ENCODE measurements around the gene PLCG1.

PLCG1 gene

GRCh38 chr20:41167481-41168253, 30.3 kb downstream of the PLCG1 start:
- DNase-seq: no peak

- no peak for DNase-seq
Measured at GRCh38 chr20:41168281-41169161, 31.2 kb downstream of the PLCG1 start.

DNA sequence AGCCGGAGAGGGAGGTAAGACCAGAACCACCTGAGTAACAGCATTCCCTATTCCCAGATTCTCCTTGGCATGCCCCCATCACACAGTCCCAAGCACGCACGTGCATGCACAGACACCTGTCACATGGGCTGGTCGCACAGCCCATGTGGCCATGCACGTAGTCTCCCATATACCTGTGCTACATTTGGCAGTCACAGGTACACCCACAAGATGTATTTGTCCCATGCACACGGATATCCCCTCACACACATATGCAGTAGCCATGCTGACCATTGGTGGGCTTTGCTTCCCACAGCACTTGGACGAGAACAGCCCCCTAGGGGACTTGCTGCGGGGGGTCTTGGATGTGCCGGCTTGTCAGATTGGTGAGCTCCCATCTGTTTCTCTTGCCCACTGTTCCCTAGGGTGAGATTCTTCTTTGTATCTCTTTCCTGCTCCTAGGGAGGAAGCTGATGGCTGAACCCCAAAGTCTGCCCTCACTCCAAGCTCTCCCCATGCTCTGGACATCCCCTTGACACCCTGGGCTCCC, 31.9 kb downstream of the PLCG1 start:
- DNase-seq: no peak

DNA sequence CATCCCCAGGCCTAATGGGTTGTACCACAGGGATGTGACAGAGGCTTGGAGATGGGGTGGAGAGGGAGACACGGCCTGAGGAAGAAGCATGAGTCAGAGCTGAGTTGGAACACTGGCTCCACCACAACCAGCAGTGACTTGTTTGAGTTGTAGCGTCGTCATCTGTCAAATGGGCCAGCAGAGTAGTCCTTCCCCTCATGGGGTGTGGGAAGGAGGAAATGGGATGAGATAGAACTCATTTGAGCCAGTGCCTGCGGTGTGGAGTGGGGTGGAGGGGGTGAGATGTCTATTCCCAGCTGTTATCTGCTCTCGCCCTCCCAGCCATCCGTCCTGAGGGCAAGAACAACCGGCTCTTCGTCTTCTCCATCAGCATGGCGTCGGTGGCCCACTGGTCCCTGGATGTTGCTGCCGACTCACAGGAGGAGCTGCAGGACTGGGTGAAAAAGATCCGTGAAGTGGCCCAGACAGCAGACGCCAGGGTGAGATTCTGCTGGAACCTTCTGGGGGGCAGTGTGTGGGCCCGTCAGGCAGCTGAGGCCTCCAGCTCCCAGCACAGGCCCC, 32.5 kb downstream of the PLCG1 start:
- DNase-seq: peak; percentile 38

- no peak for DNase-seq
Measured at GRCh38 chr20:41170386-41171105, 33.2 kb downstream of the PLCG1 start.

- DNase-seq: no peak
Measured at GRCh38 chr20:41171736-41172295, 34.5 kb downstream of the PLCG1 start.

- DNase-seq: no peak
Measured at GRCh38 chr20:41172296-41173140, 35.2 kb downstream of the PLCG1 start.

DNA sequence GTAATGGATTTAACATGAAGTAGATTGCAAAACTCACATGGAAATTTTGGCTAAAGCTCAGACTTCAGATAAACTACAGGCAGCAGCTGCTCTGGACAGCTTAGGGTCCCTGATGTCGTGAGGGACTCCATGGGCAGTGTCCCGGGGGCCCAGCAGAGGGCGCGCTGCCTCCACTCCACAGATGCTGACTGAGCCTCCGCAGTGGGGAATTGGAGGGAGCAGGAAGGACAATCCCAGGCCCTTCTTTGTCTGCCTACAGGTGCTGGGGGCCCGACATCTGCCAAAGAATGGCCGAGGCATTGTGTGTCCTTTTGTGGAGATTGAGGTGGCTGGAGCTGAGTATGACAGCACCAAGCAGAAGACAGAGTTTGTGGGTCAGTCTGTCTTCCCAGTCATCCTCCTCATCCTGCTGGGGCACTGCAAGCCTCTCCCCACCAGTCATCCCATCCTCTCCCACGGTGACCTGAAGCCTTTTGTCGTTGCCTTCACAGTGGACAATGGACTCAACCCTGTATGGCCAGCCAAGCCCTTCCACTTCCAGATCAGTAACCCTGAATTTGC, 35.9 kb downstream of the PLCG1 start:
- DNase-seq: peak; percentile 68

DNA sequence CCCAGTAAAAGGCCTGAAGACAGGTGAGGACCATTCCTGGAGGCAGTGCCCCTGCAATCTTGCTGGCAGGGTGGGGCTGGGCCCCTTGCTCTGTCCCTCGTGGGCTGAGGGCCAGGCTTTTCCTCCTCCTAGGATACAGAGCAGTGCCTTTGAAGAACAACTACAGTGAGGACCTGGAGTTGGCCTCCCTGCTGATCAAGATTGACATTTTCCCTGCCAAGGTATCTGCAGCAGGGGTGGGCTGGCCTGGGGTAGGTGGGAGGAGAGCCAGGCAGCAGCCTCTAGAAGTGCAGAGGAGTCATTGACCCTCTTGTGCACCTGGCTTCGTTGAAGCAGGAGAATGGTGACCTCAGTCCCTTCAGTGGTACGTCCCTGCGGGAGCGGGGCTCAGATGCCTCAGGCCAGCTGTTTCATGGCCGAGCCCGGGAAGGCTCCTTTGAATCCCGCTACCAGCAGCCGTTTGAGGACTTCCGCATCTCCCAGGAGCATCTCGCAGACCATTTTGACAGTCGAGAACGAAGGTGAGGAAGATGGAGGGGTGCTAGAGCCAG, 36.5 kb downstream of the PLCG1 start:
- no peak for DNase-seq

- no peak for DNase-seq
Measured at GRCh38 chr20:41174373-41174772, 37.0 kb downstream of the PLCG1 start.

GRCh38 chr20:41174782-41175181, 37.4 kb downstream of the PLCG1 start:
- peak; percentile 14 for DNase-seq

GRCh38 chr20:41175201-41175651, 37.9 kb downstream of the PLCG1 start:
- DNase-seq: no peak

DNA sequence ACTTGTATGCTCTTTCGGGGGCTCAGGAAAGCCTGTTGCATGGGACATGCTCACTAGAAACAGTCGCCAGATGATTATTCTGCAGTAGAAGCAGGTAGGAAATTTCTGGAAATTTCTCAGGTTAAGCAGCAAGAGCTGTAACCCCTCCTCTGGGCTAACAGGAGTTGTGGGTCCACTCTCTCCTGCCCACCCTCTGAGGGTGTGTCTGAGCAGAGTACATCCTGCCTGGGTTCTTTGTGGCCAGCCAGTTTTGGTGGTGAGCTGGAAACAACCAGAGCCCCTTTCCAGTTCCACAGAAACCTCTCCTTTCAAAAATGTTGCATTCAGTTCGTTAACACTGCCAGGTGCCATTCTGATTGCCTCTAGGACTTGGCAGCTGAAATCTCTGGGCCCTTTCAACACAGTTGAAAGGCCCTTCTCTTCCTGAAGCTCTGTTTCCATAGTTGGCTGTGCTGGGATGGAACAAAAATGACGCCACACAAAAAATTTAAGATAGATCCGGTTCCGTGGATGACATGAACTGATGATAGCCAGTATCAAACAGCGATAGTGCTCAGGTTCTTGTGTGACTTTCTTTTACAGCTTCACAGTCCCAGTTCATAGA, 38.5 kb downstream of the PLCG1 start:
- no peak for DNase-seq

DNA sequence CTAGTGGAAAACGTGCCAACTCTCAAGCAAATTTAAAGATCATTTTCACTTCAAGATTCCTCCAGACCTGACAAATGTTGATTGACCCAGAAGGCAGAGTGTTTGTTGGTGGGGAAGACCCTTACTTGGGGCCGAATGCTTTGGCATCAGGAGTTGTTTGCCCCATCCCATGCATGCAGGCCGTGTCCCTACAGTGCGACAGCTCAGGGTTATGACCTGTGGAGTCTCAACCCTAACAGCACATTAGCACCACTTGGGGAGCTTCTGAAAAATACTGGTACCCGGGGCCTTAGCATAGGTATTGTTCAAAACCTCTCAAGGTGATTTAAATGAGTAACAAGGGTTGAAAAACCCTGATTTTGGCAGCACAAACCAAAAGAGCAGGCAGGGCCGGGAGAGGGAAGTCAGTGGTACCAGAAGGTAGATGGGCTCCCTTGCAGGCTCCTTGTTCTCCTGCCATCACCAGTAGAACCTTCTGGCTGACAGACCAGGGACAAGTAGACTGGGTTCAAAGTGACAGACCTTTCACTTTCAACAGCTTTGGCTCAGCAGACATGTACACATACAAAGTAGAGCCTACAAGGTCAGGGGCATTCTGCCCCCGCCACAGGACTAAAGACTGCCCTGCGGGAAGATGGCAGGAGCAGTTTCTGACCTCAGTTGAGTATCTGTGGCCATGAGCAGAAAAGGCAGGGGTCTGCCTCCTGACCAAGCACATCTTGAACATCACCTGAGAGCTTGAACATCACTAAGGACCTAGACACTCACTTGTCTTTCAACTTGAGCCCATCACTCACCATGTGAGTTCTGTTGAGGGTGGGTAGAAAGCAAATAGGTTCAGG, 39.6 kb downstream of the PLCG1 start:
- no peak for DNase-seq

DNA sequence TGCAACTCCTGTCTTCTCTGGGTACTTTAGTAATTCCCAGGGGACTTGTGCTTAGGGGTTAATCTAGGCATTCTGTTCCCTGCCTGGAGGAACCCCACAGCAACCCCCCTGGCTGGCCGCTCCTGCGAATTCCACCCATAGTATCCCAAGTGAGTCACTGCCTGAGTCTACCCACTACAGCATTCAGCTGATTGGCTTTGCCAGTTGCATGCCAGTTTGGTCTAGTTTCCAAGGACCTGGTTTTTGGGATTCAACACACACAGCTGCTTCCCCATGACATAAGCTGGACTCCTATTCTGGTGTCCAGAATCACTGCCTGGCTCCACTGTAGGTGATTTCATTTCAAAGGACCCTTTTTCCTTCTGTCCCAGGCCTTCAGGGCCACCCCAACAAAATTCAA, 40.3 kb downstream of the PLCG1 start:
- DNase-seq: peak; percentile 97

GRCh38 chr20:41178495-41178894, 41.2 kb downstream of the PLCG1 start:
- no peak for DNase-seq

- DNase-seq: peak; percentile 47
Measured at GRCh38 chr20:41178904-41179432, 41.6 kb downstream of the PLCG1 start.

DNA sequence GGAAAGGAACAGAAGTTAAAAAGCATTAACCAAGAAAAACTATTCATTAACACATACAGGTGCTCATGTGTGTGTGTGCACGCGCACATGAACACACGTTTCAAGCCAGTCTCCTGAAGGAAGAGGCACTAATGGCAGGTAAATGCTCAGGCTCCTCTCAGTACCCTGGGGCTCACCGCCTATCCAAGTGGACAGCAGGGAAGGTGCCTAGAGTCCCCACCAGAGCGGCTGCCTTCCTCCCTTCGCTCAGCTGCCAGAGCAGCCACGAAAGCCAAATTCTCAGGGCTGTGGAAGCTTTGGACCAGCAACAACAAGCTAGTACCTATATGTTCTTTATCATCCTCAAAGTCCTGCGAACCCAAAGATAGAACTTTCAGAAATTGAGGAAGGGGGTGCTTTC, 42.6 kb downstream of the PLCG1 start:
- no peak for DNase-seq
